Measurements from ENCODE around the gene TULP4. TPM values are rescaled to one million over a fixed set of nuclear protein-coding genes. Genes with fewer than 3 reads are reported as not detected.

TULP4 gene
- total and polyA plus RNA-seq, 2 of the 8 experiments (the other 6 are each of a cell fraction or from before 2014, with no cell fraction given) = 7.7 to 51.6 TPM

DNA sequence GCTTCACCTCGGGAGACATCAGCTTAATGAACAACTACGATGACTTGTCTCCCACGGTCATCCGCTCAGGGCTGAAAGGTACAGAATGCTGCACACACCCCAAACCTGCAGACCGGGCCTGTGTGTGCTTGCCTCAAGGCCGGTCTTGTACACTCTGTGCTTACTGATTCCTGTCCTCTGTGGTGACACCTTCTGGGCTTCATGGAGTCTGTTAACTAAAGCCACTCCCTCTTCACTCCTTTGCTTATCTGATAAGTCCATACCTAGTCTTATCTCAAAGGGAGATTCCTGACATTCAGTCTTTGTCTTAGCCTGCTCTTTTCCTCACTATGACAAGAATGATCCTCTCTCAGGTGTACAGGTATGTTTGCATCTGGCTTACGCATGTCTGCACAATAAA lies 139.9 kb downstream of the TULP4 start:
- no peak overlapping the region for H3K4me3 ChIP-seq (ENCODE audit: extremely low read depth in 1 of 4, insufficient read depth in 2 of 4, low read depth in 3 of 4, low read length in 4 of 4)
- peaks cover 0 to 10% (median 6%) of the 10 kb centered on the region in 4 experiments; a peak in 5 of 8 replicates for H3K36me3 ChIP-seq (ENCODE audit: control insufficient read depth in 2 of 4, insufficient read depth in 4 of 4, low read length in 3 of 4)
- H3K4me1 ChIP-seq (replicated peaks in 1 of 4; ENCODE audit: control insufficient read depth in 3 of 4, insufficient read depth in 4 of 4, low read length in 3 of 4) = peaks cover 0 to under 1% (median 0%) of the 10 kb centered on the region in 4 experiments; a peak in 1 of 7 replicates
- ChIA-PET CTCF (ENCODE audit: partially characterized antibody) (interaction anchor here (0.7 kb wide), 1 partner anchor 44 kb away, joined by 3 read pairs; no protein-coding TSS in a partner anchor), POLR2A (ENCODE audit: partially characterized antibody) (no interaction called here)
- no peak overlapping the region for H3K23ac ChIP-seq (ENCODE audit: insufficient read length)
- H2BK5ac ChIP-seq (ENCODE audit: low read depth, low read length) = no peak overlapping the region
- H4K5ac ChIP-seq (ENCODE audit: insufficient read length, low read depth, low read length) = no peak overlapping the region
- H3K23me2 ChIP-seq (ENCODE audit: low read depth, low read length) = no peaks in the 10 kb centered on the region
- no peak overlapping the region for H2AK5ac ChIP-seq (ENCODE audit: low read depth, low read length)
- H3K9me3 ChIP-seq (ENCODE audit: insufficient read depth in 2 of 2, low read depth in 1 of 2, low read length in 1 of 2) = no peaks in the 10 kb centered on the region; a peak in 1 of 4 replicates
- H2AFZ ChIP-seq (ENCODE audit: low read length) = no peak overlapping the region
- no peak overlapping the region for H3K4ac ChIP-seq (replicated peaks; ENCODE audit: insufficient read length, low read depth, low read length)
- FAIRE-seq (no peak), DNase-seq (ENCODE audit: low read depth in 1 of 2, low spot score in 2 of 2) (no peak)
- H3K9ac ChIP-seq (replicated peaks in 1 of 4; ENCODE audit: extremely low read depth in 1 of 4, low read depth in 3 of 4, low read length in 3 of 4) = no peak overlapping the region
- H4K20me1 ChIP-seq (replicated peaks in 1 of 2; ENCODE audit: control insufficient read depth in 1 of 2, insufficient read depth in 2 of 2, low read length in 2 of 2) = no peaks in the 10 kb centered on the region
- no peak overlapping the region for H4K91ac ChIP-seq (replicated peaks; ENCODE audit: insufficient read length, low read length)
- no peaks in the 10 kb centered on the region for H3K79me2 ChIP-seq (ENCODE audit: control insufficient read depth in 1 of 2, insufficient read depth in 2 of 2, low read length in 2 of 2)
- no peak overlapping the region for H3K56ac ChIP-seq (replicated peaks; ENCODE audit: insufficient read length, low read depth, low read length)
- WGBS, 2 experiments (ENCODE audit: extremely low coverage in 1 of 2, insufficient coverage in 1 of 2, insufficient read length in 1 of 2, insufficient replicate concordance in 2 of 2, low coverage in 1 of 2, low lambda C conversion rate in 2 of 2, missing lambda C conversion rate in 1 of 2) = 97% methylated on average over 7 of the region's 7 CpGs; no CpG with 5 or more reads in 1 of the 2 experiments
- no peak overlapping the region for H2BK20ac ChIP-seq (ENCODE audit: low read length)
- H2BK120ac ChIP-seq (replicated peaks; ENCODE audit: low read depth, low read length) = no peak overlapping the region
- no peaks in the 10 kb centered on the region for H3K79me1 ChIP-seq (ENCODE audit: low read depth, low read length)
- H3K27ac ChIP-seq (ENCODE audit: low read depth, low read length) = no peak overlapping the region
- no peaks in the 10 kb centered on the region for H3K27me3 ChIP-seq (replicated peaks in 1 of 4; ENCODE audit: control insufficient read depth in 3 of 4, extremely low read depth in 1 of 4, insufficient read depth in 3 of 4, low read length in 3 of 4)
- H2BK15ac ChIP-seq (ENCODE audit: low read length) = no peak overlapping the region
- no peak overlapping the region for H4K8ac ChIP-seq (ENCODE audit: extremely low read depth, insufficient read depth, low read length)
- no peak overlapping the region for H3K4me2 ChIP-seq (ENCODE audit: insufficient read depth in 1 of 2, low read depth in 2 of 2, low read length in 2 of 2)
- H3K14ac ChIP-seq (ENCODE audit: insufficient read length) = no peak overlapping the region
- no peak overlapping the region for H3K18ac ChIP-seq (ENCODE audit: extremely low read depth, low read length)
- no peak overlapping the region for H2BK12ac ChIP-seq (ENCODE audit: low read depth, low read length)
- TF ChIP-seq ZNF274 (IDR thresholded peaks at IDR 0.05; ENCODE audit: borderline replicate concordance, extremely low read depth, low read length) (no peak), TAF7 (optimal IDR thresholded peaks at IDR 0.05; ENCODE audit: borderline replicate concordance, low read depth, low read length) (no peak), ATF2 (IDR thresholded peaks at IDR 0.05; ENCODE audit: low read length) (no peak), ASH2L (IDR thresholded peaks at IDR 0.05; ENCODE audit: low read length) (no peak), CHD1 (IDR thresholded peaks at IDR 0.05; ENCODE audit: low read depth, low read length) (no peak), SUZ12 (IDR thresholded peaks at IDR 0.05; ENCODE audit: low read length) (no peak), CBX5 (IDR thresholded peaks at IDR 0.05; ENCODE audit: low read depth, low read length) (no peak), GABPA (IDR thresholded peaks at IDR 0.05; ENCODE audit: borderline replicate concordance, insufficient read depth, low read length) (no peak), CTBP2 (IDR thresholded peaks at IDR 0.05; ENCODE audit: borderline replicate concordance, insufficient read depth, insufficient read length, low read length) (no peak), TAF1 (IDR thresholded peaks at IDR 0.05; ENCODE audit: low read depth, low read length) (no peak), SIRT6 (IDR thresholded peaks at IDR 0.05; ENCODE audit: low read length) (no peak)
- TF ChIP-seq, protein P1, sequence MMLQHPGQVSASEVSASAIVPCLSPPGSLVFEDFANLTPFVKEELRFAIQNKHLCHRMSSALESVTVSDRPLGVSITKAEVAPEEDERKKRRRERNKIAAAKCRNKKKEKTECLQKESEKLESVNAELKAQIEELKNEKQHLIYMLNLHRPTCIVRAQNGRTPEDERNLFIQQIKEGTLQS (IDR thresholded peaks at IDR 0.05; ENCODE audit: insufficient read depth, low read depth, low read length) = no peak
